ENCODE results near the gene LCNL1.
A peak's percentile ranks its signal among the peaks of the same experiment; 100 is the strongest.

The LCNL1 gene

DNA sequence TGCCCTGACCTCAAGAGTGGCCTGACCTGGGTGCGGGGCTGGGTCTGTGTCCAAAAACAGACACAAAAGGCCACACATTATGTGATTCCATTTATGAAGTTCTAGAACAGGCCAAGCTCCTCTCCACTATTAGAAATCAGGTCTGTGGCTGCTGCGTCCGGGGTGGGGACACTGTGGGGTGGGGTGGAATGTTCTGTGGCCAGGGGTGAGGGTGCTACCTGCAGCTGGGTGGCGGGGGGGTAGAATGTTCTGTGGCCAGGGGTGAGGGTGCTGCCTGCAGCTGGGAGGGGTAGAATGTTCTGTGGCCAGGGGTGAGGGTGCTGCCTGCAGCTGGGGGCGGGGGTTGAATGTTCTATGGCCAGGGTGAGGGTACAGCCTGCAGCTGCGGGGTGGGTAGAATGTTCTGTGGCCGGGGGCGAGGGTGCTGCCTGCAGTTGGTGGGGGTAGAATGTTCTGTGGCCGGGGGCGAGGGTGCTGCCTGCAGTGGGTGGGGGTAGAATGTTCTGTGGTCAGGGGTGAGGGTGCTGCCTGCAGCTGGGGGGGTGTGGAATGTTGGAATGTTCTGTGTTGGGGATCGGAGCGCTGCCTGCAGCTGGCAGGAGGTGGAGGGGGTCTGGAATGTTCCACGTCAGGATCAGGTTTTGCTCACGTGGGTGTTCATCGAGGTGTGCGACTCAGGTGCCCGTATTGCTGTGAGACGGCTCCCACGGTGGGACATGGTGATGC is 22.4 kb upstream of the LCNL1 start:
- DNase-seq: no peak

- no peak for DNase-seq
Measured at GRCh38 chr9:136960938-136961275, 21.9 kb upstream of the LCNL1 start.

DNA sequence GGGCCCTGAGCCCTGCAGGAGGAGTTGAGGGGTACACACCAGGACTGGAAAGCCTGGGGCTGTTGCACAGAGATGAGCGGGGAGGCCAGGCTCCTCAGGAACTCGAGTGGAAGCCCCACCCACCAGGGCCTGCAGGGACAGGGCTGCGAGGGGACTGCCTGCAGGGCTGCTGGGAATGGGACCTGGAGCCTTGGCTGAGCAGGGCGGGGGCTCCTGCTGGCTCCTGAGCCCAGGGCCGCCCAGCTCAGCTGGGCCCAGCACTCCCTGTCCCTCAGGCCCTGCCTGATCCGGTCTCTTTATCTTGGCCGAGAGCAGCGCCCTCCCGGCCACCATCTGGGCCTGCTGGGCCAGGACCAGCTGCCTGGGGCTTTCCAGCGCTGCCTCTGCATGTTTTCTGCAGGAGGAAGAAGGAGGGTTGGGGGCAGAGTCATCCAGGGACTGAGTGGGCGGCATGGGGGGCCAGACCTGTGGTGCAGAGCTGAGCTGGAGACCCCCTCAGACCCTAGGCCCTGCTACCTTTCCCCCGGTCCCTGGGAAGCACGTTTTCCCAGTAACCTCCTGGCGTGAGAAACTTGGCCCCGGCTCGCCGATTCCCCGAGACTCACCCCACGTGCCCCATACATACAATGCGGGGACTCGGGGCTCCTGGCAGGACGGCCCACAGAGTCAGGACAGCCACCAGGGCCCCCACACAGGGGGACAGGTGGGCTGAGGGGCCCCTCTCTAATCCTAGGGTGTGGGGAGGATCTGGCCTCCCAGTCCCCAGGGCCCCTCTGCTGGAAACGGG is 21.3 kb upstream of the LCNL1 start:
- no peak for DNase-seq

DNA sequence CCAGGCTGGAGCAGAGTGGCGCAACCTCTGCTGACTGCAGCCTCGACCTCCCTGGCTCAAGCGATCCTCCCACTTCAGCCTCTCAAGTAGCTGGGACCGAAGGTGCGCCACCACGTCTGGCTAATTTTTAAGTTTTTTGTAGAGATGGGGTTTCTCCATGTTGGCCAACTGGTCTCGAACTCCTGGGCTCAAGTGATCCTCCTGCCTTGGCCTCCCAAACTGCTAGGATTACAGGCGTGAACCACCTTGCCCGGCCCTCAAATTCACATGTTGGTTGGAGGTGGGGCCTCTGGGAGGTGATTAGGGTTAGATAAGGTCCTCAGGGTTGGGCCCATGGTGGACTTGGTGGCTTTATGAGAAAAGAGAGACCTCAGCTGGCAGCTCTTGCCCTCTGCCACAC is 20.6 kb upstream of the LCNL1 start:
- DNase-seq: no peak

DNA sequence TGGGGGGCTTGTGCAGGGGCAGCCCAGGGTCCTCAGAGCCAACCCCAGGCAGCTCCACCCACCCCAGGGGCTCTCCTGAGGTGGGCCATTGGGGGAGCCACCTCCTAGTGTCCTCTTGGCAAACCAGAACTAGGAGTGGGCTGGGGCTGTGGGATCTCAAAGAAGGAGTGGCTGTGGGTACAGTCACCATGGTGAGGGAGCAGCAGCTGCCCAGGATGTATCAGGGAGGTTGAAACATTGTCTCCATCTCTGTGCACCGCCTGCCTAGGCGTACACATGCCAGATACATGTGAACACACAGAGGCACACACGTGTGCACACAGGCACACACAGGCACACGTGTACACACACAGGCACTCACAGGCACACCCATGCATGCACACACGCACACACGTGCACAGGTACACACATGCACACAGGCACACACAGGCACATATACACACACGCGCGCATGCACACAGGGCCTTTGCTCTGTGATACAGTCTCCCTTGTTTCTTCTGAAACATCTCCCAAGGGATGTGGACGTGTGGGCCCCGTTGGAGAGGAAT is 20.0 kb upstream of the LCNL1 start:
- DNase-seq: no peak

DNA sequence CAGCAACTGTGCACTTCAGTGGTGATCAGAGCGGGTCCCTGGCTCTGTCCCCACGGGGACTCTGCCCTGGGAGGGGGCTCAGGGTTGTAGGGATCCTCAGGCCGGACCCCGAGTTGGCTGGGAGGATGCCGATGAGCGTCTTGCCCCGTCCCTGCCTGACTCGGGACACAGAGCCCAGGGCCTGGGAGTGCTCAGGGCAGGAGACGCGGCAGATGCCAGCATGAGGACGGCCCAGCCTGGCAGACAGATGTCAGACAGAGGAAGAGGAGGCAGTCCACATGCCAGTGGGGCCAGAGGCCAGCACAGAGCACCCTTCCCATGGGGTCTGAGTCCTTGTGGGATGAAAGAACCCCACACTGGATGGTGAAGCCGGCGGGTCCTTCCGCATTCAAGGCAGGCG is 19.5 kb upstream of the LCNL1 start:
- no peak for DNase-seq

DNA sequence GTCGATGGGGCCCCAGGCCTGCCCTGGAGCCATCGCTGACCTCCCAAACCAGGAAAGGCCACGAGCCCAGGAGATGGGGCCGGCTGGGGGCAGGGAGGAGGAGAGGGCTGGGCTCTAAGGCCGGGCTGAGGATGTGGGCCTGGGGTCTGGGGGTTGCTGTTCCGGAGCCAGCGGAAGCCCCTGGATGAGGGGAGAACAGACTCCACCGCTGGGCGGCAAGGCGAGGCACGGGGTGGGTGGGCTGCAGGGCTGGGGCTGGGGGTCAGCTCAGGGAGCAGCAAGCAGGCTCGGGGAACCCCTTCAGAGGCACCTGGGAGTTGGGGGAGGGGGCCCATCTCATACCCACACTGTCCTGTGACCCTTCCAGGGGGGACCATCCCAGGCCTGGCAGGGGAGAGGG is 19.0 kb upstream of the LCNL1 start:
- no peak for DNase-seq

- no peak for DNase-seq
Measured at GRCh38 chr9:136964171-136964689, 18.6 kb upstream of the LCNL1 start.

GRCh38 chr9:136964833-136965422 is 17.9 kb upstream of the LCNL1 start:
- DNase-seq: no peak

DNA sequence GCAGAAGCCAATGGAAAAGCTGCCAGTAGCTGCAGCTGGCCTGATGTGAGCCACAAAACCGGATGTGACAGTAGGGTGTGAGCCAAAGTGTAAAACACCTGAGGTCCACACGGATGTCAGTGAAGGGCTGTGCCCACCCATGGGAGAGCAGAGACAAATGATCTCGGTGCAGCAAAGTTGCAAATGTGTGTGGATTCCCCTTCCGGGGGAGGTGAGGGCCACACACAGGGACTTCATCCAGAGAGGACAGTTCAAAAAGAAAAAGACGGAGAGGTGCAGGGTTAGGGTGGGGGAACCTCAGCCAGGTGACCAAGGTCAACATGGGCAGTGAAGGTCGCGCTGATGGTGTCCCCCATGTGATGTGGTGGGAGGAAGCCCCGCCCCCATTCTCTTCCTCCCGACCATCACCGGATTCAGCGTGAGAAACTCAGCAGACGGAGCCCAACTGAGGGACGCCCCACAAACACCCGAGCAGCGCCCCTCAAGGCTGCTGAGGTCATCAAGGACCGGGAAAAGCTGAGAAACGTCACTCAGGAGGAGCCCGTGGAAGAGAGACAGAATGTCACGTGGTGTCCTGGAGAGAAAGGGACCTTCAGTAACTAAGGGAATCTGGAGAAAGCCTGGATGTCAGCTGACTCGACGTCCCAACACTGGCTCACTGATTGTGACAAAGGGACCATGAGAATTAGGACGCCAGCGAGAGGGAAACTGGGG is 16.9 kb upstream of the LCNL1 start:
- DNase-seq: no peak

GRCh38 chr9:136968333-136969127 is 14.3 kb upstream of the LCNL1 start:
- no peak for DNase-seq

GRCh38 chr9:136969150-136969549 is 13.6 kb upstream of the LCNL1 start:
- DNase-seq: no peak

- DNase-seq: no peak
Measured at GRCh38 chr9:136969774-136970173, 13.0 kb upstream of the LCNL1 start.

GRCh38 chr9:136970361-136970760 is 12.4 kb upstream of the LCNL1 start:
- no peak for DNase-seq

- no peak for DNase-seq
Measured at GRCh38 chr9:136971746-136972145, 11.0 kb upstream of the LCNL1 start.

DNA sequence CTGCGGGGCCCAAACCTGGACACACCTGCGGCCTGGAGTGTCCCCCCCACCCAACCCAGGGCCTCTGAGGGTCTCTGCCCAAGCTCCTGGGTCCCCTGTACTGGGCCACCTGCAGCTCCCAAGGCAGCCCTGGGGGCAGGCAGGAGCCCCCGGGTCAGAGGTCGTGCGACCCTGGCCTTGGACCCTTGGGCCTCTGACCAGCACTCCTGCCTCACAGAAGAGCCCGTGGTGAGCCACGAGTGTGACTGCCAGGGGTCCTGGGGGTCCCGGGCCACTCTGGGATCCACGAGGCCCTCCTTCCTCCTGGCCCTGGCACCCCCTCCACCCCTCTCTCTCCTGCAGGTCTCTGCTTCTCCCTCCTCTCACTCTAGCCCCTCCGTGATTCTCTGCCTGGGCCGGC is 10.5 kb upstream of the LCNL1 start:
- no peak for DNase-seq

GRCh38 chr9:136972743-136973142 is 10.1 kb upstream of the LCNL1 start:
- DNase-seq: no peak

DNA sequence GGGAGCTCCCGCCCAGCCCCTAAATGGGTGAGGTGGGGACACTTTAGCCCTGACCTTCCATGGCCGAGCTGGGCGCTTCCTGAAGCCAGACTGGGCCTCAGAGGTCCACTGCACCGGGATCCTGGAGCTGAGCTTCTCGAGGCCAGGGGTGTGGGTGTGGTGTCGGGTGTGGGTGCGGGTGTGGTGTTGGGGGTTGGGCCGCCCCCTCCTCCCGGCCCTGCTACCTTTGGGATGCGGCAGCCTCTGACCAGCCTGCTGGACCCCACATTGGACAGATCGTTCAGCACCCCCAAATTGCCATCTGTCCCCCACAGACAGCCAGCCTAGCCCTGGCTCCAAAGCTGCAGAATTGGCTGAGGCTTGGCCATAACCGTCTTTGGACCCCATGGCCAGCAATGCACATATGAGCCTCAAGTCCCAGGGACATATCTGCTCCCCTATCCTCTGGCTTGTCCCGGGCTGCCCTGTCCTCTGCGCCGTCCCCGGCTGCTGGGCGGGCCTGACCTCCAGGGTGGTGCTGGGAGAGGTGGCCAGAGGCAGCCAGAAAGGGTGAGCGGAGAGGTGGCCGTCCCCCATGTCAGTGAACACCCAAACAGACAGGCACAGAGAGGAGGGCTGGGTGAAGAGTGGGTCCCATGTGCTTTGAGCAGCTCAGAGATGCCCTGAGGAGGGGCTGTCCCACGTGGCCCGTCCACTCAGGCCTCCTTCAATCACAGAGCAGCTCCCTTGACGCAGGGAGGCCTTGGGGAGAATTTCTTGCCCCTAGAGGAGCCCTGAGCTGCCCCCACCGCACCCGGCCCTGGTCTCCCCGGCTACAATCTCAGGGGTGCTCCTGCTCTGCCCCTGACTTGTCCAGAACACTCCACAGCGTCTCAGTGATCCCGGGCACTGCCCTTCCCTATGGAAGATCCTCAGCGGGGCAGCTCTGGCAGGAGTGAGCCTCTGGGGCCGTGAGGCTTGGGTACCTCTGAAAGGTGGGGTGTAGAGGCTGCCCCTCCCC is 8.9 kb upstream of the LCNL1 start:
- no peak for DNase-seq

DNA sequence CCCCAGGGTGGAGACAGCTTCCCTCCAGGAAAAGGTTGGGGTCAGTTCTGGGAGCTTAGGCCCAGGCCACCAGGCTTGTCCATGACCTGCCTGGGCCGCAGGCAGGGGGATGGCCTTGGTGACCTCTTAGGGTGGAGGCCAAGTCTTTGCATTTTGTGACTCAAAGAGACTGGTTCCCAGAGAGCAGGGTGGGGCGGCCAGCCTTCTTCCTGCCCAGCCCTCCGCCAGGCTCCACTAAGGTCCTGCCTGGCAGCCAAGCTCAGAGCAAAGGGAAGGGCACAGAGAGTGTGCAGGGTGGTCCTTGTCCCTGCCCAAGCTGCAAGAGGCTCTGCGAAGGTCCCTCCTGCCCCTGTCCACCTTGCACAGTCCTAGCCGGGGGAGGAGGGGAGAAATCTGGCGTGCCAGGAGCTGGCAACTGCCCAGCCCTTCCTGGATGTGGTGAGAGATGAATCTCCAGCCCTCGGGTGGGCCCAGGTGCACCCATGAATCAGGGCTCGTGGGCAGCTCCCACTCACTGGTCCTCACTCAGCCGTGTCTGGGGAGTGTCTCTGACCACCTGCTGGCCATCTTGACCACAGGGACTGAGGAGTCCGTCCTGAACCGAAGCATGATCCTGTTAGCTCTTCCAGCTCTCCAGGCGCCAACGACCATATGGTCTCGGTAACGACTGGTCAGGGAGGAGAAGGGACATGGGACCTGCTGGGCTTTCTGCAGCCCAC is 7.8 kb upstream of the LCNL1 start:
- no peak for DNase-seq

DNA sequence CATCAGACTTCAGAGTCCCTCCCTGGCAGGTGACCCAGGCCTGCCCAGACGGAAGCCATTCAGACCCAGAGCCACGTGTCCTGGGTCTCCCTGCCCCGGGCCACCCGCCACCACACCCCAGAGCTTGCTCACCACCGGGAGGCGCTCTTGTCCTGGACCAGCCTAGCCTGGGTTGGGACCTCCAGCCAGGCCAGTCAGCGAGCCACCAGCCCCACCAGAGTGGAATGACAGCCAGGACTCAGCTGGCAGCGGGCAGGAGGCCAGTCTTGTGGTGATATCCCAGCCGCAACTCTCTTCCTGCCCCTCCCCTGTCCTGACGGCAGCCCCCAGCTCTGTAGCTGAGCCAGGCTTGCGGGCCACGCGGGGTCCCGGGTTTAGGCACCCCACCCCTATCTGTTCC is 7.1 kb upstream of the LCNL1 start:
- peak in 1 of 2 donors; percentile 12 for DNase-seq

All from bone marrow (tissue), 2 donors.